Germinal center (tissue), 1 donor: ENCODE data around the gene MRC2.
A peak's percentile ranks its signal among the peaks of the same experiment; 100 is the strongest.

Experiments used
- DNase-seq: peaks from one replicate; pipeline ENCODE4 v3.0.0; 2012; ENCODE audit warnings: mixed read lengths, low spot score

Gene MRC2

GRCh38 chr17:62701706-62702085, 74.2 kb downstream of the MRC2 start:
- no peak for DNase-seq

GRCh38 chr17:62702746-62703260, 75.3 kb downstream of the MRC2 start:
- DNase-seq: no peak

- DNase-seq: no peak
Measured at GRCh38 chr17:62703261-62703775, 75.8 kb downstream of the MRC2 start.

- peak; percentile 40 for DNase-seq
Measured at GRCh38 chr17:62703776-62704380, 76.4 kb downstream of the MRC2 start.

GRCh38 chr17:62704381-62704971, 77.0 kb downstream of the MRC2 start:
- DNase-seq: no peak

GRCh38 chr17:62705156-62705777, 77.8 kb downstream of the MRC2 start:
- DNase-seq: no peak

DNA sequence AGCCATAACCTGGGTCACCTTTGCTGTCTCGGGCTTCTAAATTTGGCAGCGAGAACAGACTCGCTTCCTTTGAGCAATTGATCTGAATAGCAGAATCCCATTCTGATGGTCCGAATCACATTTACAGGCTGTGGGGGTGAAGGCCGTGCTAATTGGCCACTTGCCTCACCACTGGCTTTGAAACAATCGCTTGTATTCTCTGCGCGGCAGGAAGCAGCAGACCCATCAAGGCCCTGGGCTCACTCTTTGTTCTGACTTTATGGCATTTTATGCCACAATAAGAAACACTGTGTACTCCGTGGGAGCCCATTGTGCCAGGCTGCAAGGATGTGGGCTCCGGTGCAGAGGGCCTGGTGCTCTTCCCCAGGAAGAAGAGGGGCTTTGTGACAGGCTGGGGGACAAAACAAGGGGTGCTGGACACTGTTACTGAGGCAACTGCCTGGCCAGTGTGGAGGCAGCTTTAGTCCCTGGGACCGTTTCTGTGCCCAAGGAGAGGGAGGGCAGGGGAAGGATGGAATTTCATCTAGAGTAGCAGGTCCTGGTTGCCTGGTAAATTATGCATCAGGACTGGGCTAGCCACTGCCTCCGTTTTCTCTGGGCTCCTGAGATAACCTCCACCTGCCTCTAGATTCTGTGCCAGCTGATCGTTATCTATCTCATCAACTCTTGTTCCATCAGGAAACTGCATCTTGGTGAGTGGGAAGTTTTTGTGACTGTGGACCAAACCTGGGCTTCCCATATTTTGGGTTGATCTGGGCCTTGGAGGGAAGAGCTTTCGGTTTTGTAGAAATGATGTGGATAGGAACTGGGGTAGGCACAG, 78.5 kb downstream of the MRC2 start:
- no peak for DNase-seq

- DNase-seq: no peak
Measured at GRCh38 chr17:62706598-62707424, 79.3 kb downstream of the MRC2 start.

DNA sequence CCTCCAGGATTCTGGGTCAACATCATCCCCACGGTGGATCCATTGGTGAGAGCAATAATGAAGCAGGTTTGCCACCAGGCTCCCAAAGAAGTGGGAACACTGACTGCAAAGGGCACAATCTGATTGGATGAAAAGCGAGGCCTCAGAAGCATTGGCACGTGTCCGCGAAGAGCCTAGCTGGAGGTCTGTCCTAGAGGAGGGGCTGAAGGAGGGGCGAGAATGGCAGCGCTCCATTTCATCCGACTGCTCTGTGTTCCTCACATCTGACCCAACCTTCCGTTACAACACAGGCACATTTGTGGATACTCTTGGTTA, 79.9 kb downstream of the MRC2 start:
- no peak for DNase-seq

DNA sequence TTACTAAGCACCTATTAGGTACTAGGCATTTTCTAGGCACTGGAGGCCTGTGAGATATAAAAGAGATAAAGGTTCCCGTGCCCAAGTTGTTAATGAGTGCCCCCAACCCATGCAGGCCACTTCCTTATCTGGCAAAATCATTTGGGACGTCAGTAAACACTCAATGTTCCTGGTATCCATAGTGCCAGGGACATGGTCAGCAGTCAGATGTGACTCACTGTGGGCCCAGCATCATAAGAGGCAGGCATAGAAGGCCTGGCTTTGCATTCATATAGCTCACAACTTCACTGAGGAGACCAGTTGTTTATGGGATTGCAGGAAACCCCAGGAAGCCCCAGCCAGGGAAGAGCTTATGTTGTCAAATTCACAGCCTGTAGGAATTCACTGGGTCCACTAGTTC, 81.1 kb downstream of the MRC2 start:
- no peak for DNase-seq

DNA sequence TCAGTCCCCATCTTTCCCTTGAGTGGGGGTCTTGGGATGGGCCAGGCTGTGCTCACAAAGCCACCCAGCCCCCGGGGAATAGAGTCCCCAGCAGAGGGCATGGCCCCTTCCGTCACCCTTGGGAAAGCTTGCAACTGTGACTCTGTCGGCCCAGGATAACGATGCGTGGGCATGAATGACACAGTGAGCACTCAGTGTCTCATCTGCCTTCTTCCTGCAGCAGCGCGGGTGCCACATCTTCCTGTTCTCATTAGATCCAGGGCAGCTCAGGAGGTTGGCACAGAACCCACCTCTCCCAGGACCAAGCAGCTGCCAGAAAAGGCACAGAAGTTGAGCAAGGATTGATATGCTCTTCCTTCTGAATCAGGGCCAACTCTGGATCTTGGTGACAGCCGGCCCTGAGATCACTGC, 84.7 kb downstream of the MRC2 start:
- DNase-seq: no peak

GRCh38 chr17:62713086-62713881, 85.8 kb downstream of the MRC2 start:
- no peak for DNase-seq

- no peak for DNase-seq
Measured at GRCh38 chr17:62714016-62714777, 86.7 kb downstream of the MRC2 start.

- DNase-seq: no peak
Measured at GRCh38 chr17:62715882-62716390, 88.5 kb downstream of the MRC2 start.

- DNase-seq: no peak
Measured at GRCh38 chr17:62716834-62717588, 89.5 kb downstream of the MRC2 start.

DNA sequence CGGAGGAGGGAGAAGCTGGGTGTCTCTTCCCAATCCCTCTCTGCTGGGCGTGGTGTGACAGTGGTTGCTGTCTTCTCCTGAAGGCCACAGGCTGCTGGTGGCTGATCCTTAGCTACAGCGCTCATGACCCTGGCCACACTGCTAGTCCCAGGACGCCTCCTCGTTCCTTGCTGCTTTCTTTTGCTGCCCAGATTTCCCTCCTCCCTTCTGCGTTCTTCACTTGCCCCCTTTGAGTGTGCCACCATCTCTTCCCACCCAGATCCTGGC, 90.1 kb downstream of the MRC2 start:
- no peak for DNase-seq

- no peak for DNase-seq
Measured at GRCh38 chr17:62717889-62718288, 90.4 kb downstream of the MRC2 start.

GRCh38 chr17:62718429-62718828, 91.0 kb downstream of the MRC2 start:
- no peak for DNase-seq

GRCh38 chr17:62719586-62719985, 92.1 kb downstream of the MRC2 start:
- DNase-seq: no peak
